SK-N-SH (cell line): Measurements from ENCODE around the gene GEMIN7. TPM values are rescaled to one million over a fixed set of nuclear protein-coding genes. Genes with fewer than 3 reads are reported as not detected.
"Not testable (repeated sequence)": the region's sequence is repeated elsewhere in the genome, so short reads cannot be mapped to it uniquely, and the experiment has no call there.

Experiments used
- CTCF ChIA-PET: fragments of 300-600, 350-600 bp; formaldehyde crosslinking; extraction: SDS; loops from one replicate; lab custom pipeline; 2021; lab: Yijun Ruan, JAX
- POLR2A ChIA-PET: fragments of 350-600 bp; sonication (Branson Sonifier 250); formaldehyde crosslinking; extraction: SDS; loops from one replicate; lab custom pipeline; 2020; ENCODE audit warnings: antibody characterized with exemption, inconsistent platforms; lab: Yijun Ruan, JAX
- DNase-seq: peaks from one replicate; pipeline ENCODE4 v3.0.0; 2012
- H2AFZ ChIP-seq: fragments of 200-600 bp; sonication (generic); 2 replicates; pipeline ENCODE4 v1.8.1; 2016; ENCODE audit warnings: antibody characterized with exemption, mild to moderate bottlenecking, low read depth
- H3F3A ChIP-seq: fragments of 200-600 bp; sonication (generic); replicated peaks from 2 replicates; pipeline ENCODE3; 2016; ENCODE audit warnings: antibody characterized with exemption, mild to moderate bottlenecking; ENCODE audit not compliant: insufficient read depth
- H3K27ac ChIP-seq, 2 experiments: fragments of 200-500 bp in 1 of 2; fragments of 200-600 bp in 1 of 2; sonication (Bioruptor generic) in 1 of 2; sonication (generic), shearing (Covaris generic) in 1 of 2; 2 replicates each; pipeline versions ENCODE4 v1.5.1 to v1.6.1; 2014 to 2016; ENCODE audit warnings: low read depth in 2 of 2, inconsistent platforms in 1 of 2, low read length in 1 of 2, mild to moderate bottlenecking in 1 of 2, mixed read lengths in 1 of 2
- H3K27me3 ChIP-seq: fragments of 200-600 bp; sonication (generic), shearing (Covaris generic); 2 replicates; pipeline ENCODE4 v1.6.1; 2016; ENCODE audit warnings: mixed run types; ENCODE audit not compliant: insufficient read depth
- H3K36me3 ChIP-seq, 2 experiments: fragments of 200-500 bp in 1 of 2; fragments of 200-600 bp in 1 of 2; sonication (Bioruptor generic) in 1 of 2; sonication (generic) in 1 of 2; replicated peaks in 1 of 2; 2 replicates each; pipeline versions ENCODE3 to v1.5.1; 2014 to 2016; ENCODE audit warnings: low read length in 1 of 2, mild to moderate bottlenecking in 1 of 2; ENCODE audit not compliant: insufficient read depth in 2 of 2, control insufficient read depth in 1 of 2
- H3K4me1 ChIP-seq, 2 experiments: fragments of 200-500 bp in 1 of 2; fragments of 200-600 bp in 1 of 2; sonication (Bioruptor generic) in 1 of 2; sonication (generic), shearing (Covaris generic) in 1 of 2; 2 replicates each; pipeline versions ENCODE4 v1.5.1 to v1.6.1; 2014 to 2016; ENCODE audit warnings: low read depth in 1 of 2, low read length in 1 of 2, mixed run types in 1 of 2; ENCODE audit not compliant: insufficient read depth in 2 of 2, control insufficient read depth in 1 of 2
- H3K4me2 ChIP-seq: fragments of 200-600 bp; sonication (generic), shearing (Covaris generic); 2 replicates; pipeline ENCODE4 v1.6.1; 2017; ENCODE audit warnings: mixed run types
- H3K4me3 ChIP-seq, 2 experiments: fragments of 200-500 bp in 1 of 2; fragments of 200-600 bp in 1 of 2; sonication (Bioruptor generic) in 1 of 2; sonication (generic), shearing (Covaris generic) in 1 of 2; 2 replicates each; pipeline versions ENCODE4 v1.5.1 to v1.8.1; 2014 to 2016; ENCODE audit warnings: low read depth in 2 of 2, inconsistent platforms in 1 of 2, low read length in 1 of 2, mild to moderate bottlenecking in 1 of 2, mixed read lengths in 1 of 2, moderate library complexity in 1 of 2
- H3K79me2 ChIP-seq: fragments of 200-600 bp; sonication (generic); 2 replicates; pipeline ENCODE4 v1.8.1; 2017; ENCODE audit warnings: mild to moderate bottlenecking; ENCODE audit not compliant: insufficient read depth
- H3K9ac ChIP-seq: fragments of 200-600 bp; sonication (generic); 2 replicates; pipeline ENCODE4 v1.6.1; 2017; ENCODE audit warnings: mixed run types
- H3K9me2 ChIP-seq: fragments of 200-600 bp; sonication (generic); 2 replicates; pipeline ENCODE4 v1.6.1; 2017; ENCODE audit warnings: mixed run types
- H3K9me3 ChIP-seq: fragments of 200-600 bp; sonication (generic); 2 replicates; pipeline ENCODE4 v1.6.1; 2017; ENCODE audit warnings: mixed run types, mild to moderate bottlenecking, moderate library complexity
- H4K20me1 ChIP-seq: fragments of 200-600 bp; sonication (generic); 2 replicates; pipeline ENCODE4 v1.6.1; 2017; ENCODE audit warnings: mild to moderate bottlenecking, mixed run types; ENCODE audit not compliant: insufficient read depth
- ELF1 ChIP-seq: IDR thresholded peaks from 2 replicates; pipeline ENCODE4 v1.4.0; 2012
- EP300 ChIP-seq, 2 experiments: IDR thresholded peaks; 2 replicates each; pipeline versions ENCODE4 v1.4.0 to v1.6.1; 2012; ENCODE audit warnings: borderline replicate concordance in 1 of 2, low read depth in 1 of 2, low read length in 1 of 2
- EZH2phosphoT487 ChIP-seq: fragments of 200-600 bp; sonication (generic); IDR thresholded peaks from 2 replicates; pipeline ENCODE4 v1.6.1; 2017; ENCODE audit warnings: low read depth, mixed run types, mild to moderate bottlenecking, antibody characterized with exemption, moderate library complexity, borderline replicate concordance
- FOSL2 ChIP-seq: IDR thresholded peaks from 2 replicates; pipeline ENCODE4 v1.4.0; 2012; ENCODE audit warnings: low read depth, mild to moderate bottlenecking, moderate library complexity, borderline replicate concordance
- FOXM1 ChIP-seq: IDR thresholded peaks from 2 replicates; pipeline ENCODE4 v1.4.0; 2012; ENCODE audit warnings: low read depth, mild to moderate bottlenecking
- GABPA ChIP-seq: IDR thresholded peaks from 2 replicates; pipeline ENCODE4 v1.4.0; 2012; ENCODE audit warnings: low read depth, mild to moderate bottlenecking
- POLR2AphosphoS5 ChIP-seq: IDR thresholded peaks from 2 replicates; pipeline ENCODE4 v1.6.1; 2012; ENCODE audit warnings: low read depth, low read length
- RCOR1 ChIP-seq: fragments of 150-350 bp; IDR thresholded peaks from 2 replicates; pipeline ENCODE4 v1.6.1; 2017; ENCODE audit warnings: antibody characterized with exemption, low read length
- RXRA ChIP-seq: IDR thresholded peaks from 2 replicates; pipeline ENCODE4 v1.4.0; 2012; ENCODE audit warnings: low read depth, mild to moderate bottlenecking, borderline replicate concordance
- SIN3A ChIP-seq: IDR thresholded peaks from 2 replicates; pipeline ENCODE4 v1.6.1; 2012; ENCODE audit warnings: low read depth, mild to moderate bottlenecking, low read length, moderate library complexity, borderline replicate concordance
- USF2 ChIP-seq: fragments of 150-350 bp; IDR thresholded peaks from 2 replicates; pipeline ENCODE4 v1.6.1; 2017; ENCODE audit warnings: antibody characterized with exemption, low read length, low read depth, borderline replicate concordance
- YY1 ChIP-seq: IDR thresholded peaks from 2 replicates; pipeline ENCODE4 v1.4.0; 2012; ENCODE audit warnings: low read depth, mild to moderate bottlenecking
- ZBTB33 ChIP-seq: IDR thresholded peaks from 2 replicates; pipeline ENCODE4 v1.4.0; 2012; ENCODE audit warnings: low read depth, borderline replicate concordance
- WGBS: methylation state at CpG from one replicate; pipeline ENCODE4 v1.1.6; 2017; ENCODE audit warnings: low lambda C conversion rate; 5-methylcytosine and 5-hydroxymethylcytosine counted together
- polyA plus RNA-seq, 3 experiments: library from polyadenylated mRNA; depleted of rRNA; stranded (reverse); fragments of >200 nt; gene quantifications; 2 replicates each; pipeline ENCODE4 v1.2.3, GENCODE V29; 2012
- TF ChIP-seq, protein P1 (sequence below): IDR thresholded peaks from 2 replicates; pipeline ENCODE4 v1.4.0; 2012; ENCODE audit warnings: low read depth, borderline replicate concordance

Gene GEMIN7
- polyA plus RNA-seq, 1 of the 3 experiments (the other 2 are of a cell fraction) = 28.7 TPM

GRCh38 chr19:45103508-45104319 lies 24.7 kb downstream of the GEMIN7 start:
- no peak overlapping the region for H3K4me2 ChIP-seq
- ChIA-PET CTCF (interaction anchor here (1.1 kb wide), 1 partner anchor 11 kb away, joined by 3 read pairs; the partner anchor contains the start of gene PPP1R37), POLR2A (no interaction called here)
- no peak overlapping the region for H2AFZ ChIP-seq
- H3F3A ChIP-seq = peaks cover 5% of the 10 kb centered on the region
- H3K4me3 ChIP-seq = no peak overlapping the region
- H3K9ac ChIP-seq = no peak overlapping the region
- peaks cover 96% of the 10 kb centered on the region for H3K79me2 ChIP-seq
- H4K20me1 ChIP-seq = peaks cover 91% of the 10 kb centered on the region
- peaks cover 5 to 18% of the 10 kb centered on the region in 2 experiments; a peak in 3 of 4 replicates for H3K4me1 ChIP-seq
- TF ChIP-seq FOXM1 = no peak
- no peak for TF ChIP-seq SIN3A
- no peak for TF ChIP-seq USF2
- no peak for TF ChIP-seq EP300 (IDR thresholded peaks at IDR 0.05; ENCODE audit: borderline replicate concordance in 1 of 2, low read depth in 1 of 2, low read length in 1 of 2)
- 87% methylated on average over 25 of the region's 26 CpGs for WGBS
- no peak overlapping the region; a peak in 1 of 4 replicates for H3K27ac ChIP-seq
- DNase-seq = no peak
- no peaks in the 10 kb centered on the region for H3K9me3 ChIP-seq
- no peaks in the 10 kb centered on the region for H3K9me2 ChIP-seq
- no peaks in the 10 kb centered on the region for H3K36me3 ChIP-seq
- no peaks in the 10 kb centered on the region for H3K27me3 ChIP-seq

DNA sequence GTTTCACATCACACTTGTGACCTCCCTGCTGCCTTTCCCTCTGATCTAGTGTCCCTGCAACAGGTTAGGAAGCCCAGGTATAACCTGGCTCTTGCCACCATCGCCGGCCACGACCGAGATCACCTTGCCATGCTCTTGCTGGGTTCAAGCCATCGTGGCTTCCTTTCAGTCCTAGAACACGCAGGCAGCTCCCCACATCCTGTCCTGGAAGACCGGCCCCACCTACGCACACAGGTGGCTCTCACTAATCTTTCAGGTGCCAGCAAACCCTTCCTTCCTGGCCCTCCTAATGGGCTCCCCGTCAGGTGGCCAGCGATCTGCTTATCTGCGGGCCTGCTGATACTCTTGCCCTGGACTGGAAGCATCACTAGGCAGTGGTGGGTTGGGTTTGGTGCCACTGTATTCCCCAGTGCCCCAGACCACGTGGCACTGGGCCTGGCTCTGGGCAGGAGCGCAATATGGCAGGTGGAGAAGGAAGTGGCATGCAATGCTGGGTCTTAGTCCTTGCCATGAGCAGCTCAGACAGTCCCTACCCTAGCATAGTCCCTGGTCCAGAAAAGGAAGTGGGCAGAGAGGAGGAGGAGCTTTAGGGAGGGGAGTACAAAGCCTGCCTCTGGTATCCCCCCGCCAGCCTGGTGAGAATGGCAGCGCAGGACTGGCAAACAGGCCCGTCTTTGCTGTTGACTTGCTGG lies 25.7 kb downstream of the GEMIN7 start:
- no peaks in the 10 kb centered on the region for H3K27me3 ChIP-seq
- H3K4me3 ChIP-seq = no peak overlapping the region
- TF ChIP-seq EZH2phosphoT487 = no peak
- TF ChIP-seq SIN3A = no peak
- TF ChIP-seq EP300 (IDR thresholded peaks at IDR 0.05; ENCODE audit: borderline replicate concordance in 1 of 2, low read depth in 1 of 2, low read length in 1 of 2) = no peak
- TF ChIP-seq POLR2AphosphoS5 = no peak
- no peak for TF ChIP-seq ZBTB33
- no peak for TF ChIP-seq RCOR1
- TF ChIP-seq, protein P1, sequence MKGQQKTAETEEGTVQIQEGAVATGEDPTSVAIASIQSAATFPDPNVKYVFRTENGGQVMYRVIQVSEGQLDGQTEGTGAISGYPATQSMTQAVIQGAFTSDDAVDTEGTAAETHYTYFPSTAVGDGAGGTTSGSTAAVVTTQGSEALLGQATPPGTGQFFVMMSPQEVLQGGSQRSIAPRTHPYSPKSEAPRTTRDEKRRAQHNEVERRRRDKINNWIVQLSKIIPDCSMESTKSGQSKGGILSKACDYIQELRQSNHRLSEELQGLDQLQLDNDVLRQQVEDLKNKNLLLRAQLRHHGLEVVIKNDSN = no peak
- TF ChIP-seq GABPA = no peak
- no peak for TF ChIP-seq USF2
- no peak for TF ChIP-seq FOSL2
- TF ChIP-seq RXRA = no peak
- no peak for TF ChIP-seq ELF1
- no peak for TF ChIP-seq YY1
- no peak overlapping the region for H3K9ac ChIP-seq
- DNase-seq = no peak
- no peak overlapping the region for H2AFZ ChIP-seq
- H3K9me3 ChIP-seq = no peaks in the 10 kb centered on the region
- H3K9me2 ChIP-seq = no peaks in the 10 kb centered on the region
- H4K20me1 ChIP-seq = peaks cover 91% of the 10 kb centered on the region
- no peak overlapping the region for H3K27ac ChIP-seq
- ChIA-PET CTCF (interaction anchor here (0.9 kb wide), 1 partner anchor 22 kb away, joined by 3 read pairs; no protein-coding TSS in a partner anchor), POLR2A (no interaction called here)
- H3K4me2 ChIP-seq = no peak overlapping the region
- WGBS = 91% methylated on average over 12 of the region's 16 CpGs
- peaks cover 95% of the 10 kb centered on the region for H3K79me2 ChIP-seq
- H3F3A ChIP-seq = no peaks in the 10 kb centered on the region
- H3K36me3 ChIP-seq = no peaks in the 10 kb centered on the region
- peaks cover 5 to 7% of the 10 kb centered on the region in 2 experiments; a peak in 1 of 4 replicates for H3K4me1 ChIP-seq

DNA sequence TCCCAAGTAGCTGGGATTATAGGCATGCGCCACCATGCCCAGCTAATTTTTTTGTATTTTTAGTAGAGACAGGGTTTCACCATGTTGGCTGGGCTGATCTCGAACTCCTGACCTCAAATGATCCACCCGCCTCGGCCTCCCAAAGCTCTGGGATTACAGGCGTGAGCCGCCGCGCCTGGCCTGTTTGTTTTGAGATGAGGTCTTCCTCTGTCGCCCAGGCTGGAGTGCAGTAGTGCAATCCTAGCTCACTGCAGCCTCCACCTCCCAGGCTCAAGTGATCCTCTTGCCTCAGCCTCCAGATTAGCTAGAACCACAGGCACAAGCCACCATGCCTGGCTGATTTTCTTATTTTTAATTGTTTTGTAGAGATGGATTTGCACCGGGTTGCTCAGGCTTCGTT lies 27.3 kb downstream of the GEMIN7 start:
- peaks cover 95% of the 10 kb centered on the region for H3K79me2 ChIP-seq
- POLR2A ChIA-PET, DNase-seq, H3F3A ChIP-seq, H2AFZ ChIP-seq, H3K4me2 ChIP-seq, H3K4me1 ChIP-seq, H3K4me3 ChIP-seq, H3K36me3 ChIP-seq, H3K27ac ChIP-seq, H3K9me2 ChIP-seq, H3K9me3 ChIP-seq, H3K27me3 ChIP-seq, H3K9ac ChIP-seq: not testable (repeated sequence)
- CTCF ChIA-PET = interaction anchor here (1.0 kb wide), 1 partner anchor 53 kb away, joined by 3 read pairs; no protein-coding TSS in a partner anchor
- H4K20me1 ChIP-seq = peaks cover 88% of the 10 kb centered on the region
- 93% methylated on average over 11 of the region's 11 CpGs for WGBS
